Measurements from ENCODE around the gene STK39. TPM values are rescaled to one million over a fixed set of nuclear protein-coding genes. Genes with fewer than 3 reads are reported as not detected.
A peak's percentile ranks its signal among the peaks of the same experiment; 100 is the strongest.

The STK39 gene
- total and polyA plus RNA-seq, 11 donors: 13.1 to 40.1 (median 21.5) TPM

DNA sequence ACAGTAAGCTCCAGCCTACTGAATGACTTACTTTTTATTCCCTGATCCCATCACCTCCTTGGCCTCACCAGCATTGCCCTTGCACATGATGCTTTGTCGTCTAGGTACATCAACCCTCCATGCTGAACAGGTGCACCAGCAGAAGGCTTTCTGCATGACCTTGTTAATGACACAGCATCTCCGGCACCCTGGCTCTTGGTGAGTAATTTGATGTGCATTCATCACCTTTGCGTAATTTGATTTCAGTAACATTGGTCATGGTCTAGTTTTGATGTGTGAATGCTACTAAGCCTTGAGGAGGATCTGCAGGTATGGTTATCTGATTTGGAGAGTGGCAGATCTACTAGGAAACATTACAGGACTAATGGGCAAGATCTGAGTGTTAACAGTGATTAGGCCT lies 103.6 kb downstream of the STK39 start:
- Histone ChIP-seq H3K9me3 (no peaks in the 10 kb centered on the region), H3K4me1 (peaks cover 0 to 54% (median 31%) of the 10 kb centered on the region in 12 donors), H3K27me3 (no peaks in the 10 kb centered on the region), H3K27ac (no peak overlapping the region), H3K4me3 (no peak overlapping the region), H3K36me3 (no peaks in the 10 kb centered on the region)
- 95 to 99% (median 98%) methylated on average over 3 of the region's 3 CpGs for WGBS, 4 donors
- intact Hi-C loops (cut with DNase I): loop anchor here in 3 of 10 donors (10.0 kb wide), 4 partner anchors 51 to 191 kb away; partner anchors contain the start of gene STK39 (in 1 of the 3)
- ATAC-seq (peak in 1 of 4 donors; percentile 14), DNase-seq (no peak)
- TF ChIP-seq, protein P1, sequence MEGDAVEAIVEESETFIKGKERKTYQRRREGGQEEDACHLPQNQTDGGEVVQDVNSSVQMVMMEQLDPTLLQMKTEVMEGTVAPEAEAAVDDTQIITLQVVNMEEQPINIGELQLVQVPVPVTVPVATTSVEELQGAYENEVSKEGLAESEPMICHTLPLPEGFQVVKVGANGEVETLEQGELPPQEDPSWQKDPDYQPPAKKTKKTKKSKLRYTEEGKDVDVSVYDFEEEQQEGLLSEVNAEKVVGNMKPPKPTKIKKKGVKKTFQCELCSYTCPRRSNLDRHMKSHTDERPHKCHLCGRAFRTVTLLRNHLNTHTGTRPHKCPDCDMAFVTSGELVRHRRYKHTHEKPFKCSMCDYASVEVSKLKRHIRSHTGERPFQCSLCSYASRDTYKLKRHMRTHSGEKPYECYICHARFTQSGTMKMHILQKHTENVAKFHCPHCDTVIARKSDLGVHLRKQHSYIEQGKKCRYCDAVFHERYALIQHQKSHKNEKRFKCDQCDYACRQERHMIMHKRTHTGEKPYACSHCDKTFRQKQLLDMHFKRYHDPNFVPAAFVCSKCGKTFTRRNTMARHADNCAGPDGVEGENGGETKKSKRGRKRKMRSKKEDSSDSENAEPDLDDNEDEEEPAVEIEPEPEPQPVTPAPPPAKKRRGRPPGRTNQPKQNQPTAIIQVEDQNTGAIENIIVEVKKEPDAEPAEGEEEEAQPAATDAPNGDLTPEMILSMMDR (IDR thresholded peaks at IDR 0.05): no peak
- TF ChIP-seq POLR2A (IDR thresholded peaks at IDR 0.05): no peak

DNA sequence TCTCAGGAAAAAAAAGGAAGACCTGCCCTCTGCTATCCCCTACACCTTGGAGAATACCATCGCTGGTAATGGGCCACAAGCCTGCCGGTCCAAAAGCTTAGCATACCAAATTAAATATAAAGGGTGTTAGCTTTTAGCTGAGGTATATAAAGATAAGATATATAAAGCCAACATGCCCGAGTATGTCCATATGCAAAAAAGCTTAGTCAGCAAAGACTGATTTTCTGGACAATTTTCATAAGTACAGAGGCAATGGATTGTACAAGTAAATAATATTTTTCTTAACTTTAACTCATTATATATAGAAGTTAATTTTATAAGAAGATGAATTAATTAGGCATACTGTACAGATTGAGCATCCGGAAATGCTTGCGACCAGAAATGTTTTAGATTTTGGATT lies 106.5 kb downstream of the STK39 start:
- Histone ChIP-seq H3K4me3 (no peak overlapping the region), H3K27me3 (no peaks in the 10 kb centered on the region), H3K36me3 (no peaks in the 10 kb centered on the region), H3K4me1 (peaks cover 0 to 50% (median 22%) of the 10 kb centered on the region in 12 donors), H3K9me3 (no peaks in the 10 kb centered on the region), H3K27ac (no peak overlapping the region)
- no peak for ATAC-seq
- WGBS, 4 donors: 94 to 98% (median 95%) methylated on average over 5 of the region's 5 CpGs
- no peak for TF ChIP-seq POLR2A (IDR thresholded peaks at IDR 0.05)
- TF ChIP-seq, protein P1 (IDR thresholded peaks at IDR 0.05): no peak
- intact Hi-C loops (cut with DNase I): loop anchor here in 3 of 10 donors (10.0 kb wide), 4 partner anchors 54 to 194 kb away; partner anchors contain the start of gene STK39 (in 1 of the 3)
- no peak for DNase-seq

DNA sequence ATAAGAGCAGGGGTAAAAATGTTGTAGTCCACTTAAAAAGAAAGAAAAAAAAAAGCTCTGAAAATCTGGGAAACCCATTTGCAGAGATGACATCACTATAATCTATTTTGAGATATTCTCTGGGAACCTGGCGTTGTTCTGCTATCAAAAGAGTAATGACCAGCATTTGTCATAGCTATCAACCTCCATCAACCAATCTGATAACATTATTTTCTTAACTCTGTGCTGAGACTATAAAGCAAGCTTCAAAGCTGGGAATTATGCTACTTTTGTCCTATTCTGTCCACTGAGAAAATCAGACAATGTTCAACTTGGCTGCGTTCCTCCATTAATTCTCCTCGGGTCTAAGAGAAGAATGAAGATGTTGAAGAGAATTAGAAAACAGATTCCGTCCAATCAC lies 107.5 kb downstream of the STK39 start:
- H3K9me3 ChIP-seq: no peaks in the 10 kb centered on the region
- ATAC-seq (peak in 2 of 4 donors; percentile 21 to 66), DNase-seq (no peak)
- TF ChIP-seq, protein P1 (IDR thresholded peaks at IDR 0.05): no peak
- TF ChIP-seq POLR2A (IDR thresholded peaks at IDR 0.05): no peak
- peaks cover 0 to 8% (median 0%) of the 10 kb centered on the region in 9 donors for H3K36me3 ChIP-seq
- H3K27me3 ChIP-seq: no peaks in the 10 kb centered on the region
- WGBS, 4 donors: 32 to 48% (median 38%) methylated on average over 4 of the region's 4 CpGs
- H3K4me1 ChIP-seq: peaks cover 0 to 40% (median 14%) of the 10 kb centered on the region in 12 donors
- peak overlapping the region in 9 of 12 donors; percentile 25 to 60 (median 37) for H3K27ac ChIP-seq
- intact Hi-C loops (cut with DNase I): loop anchor here (5.0 to 10.0 kb wide), 6 partner anchors 55 to 195 kb away; partner anchors contain the start of gene STK39 (in 8 of the 10)
- no peak overlapping the region for H3K4me3 ChIP-seq

DNA sequence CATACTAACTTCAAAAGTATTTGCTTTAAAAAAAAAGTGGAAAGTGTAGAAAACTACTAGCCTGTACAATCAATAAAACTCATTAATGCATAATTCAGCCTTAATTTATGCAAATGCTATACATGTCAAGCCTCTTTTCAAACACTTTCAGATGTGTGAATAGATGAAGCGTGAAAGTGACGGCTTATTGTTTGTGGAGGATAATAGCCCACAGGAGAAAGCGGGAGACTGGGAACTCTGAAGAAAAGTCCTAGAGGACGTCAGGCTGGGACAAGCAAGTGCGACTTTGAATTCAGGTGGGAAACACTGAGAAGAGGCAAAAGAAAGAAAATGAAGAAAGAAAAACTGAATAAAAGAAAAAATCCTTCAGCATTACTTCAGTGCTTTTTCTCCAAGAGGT lies 108.5 kb downstream of the STK39 start:
- H3K36me3 ChIP-seq: peaks cover 0 to 14% (median 0%) of the 10 kb centered on the region in 9 donors
- DNase-seq (no peak), ATAC-seq (no peak)
- intact Hi-C loops (cut with DNase I): loop anchor here in 9 of 10 donors (5.0 to 10.0 kb wide), 4 partner anchors 106 to 196 kb away; partner anchors contain the start of gene STK39 (in 7 of the 9)
- WGBS, 4 donors: 92 to 95% (median 94%) methylated on average over 5 of the region's 5 CpGs
- H3K4me3 ChIP-seq: no peak overlapping the region
- peaks cover 0 to 38% (median 14%) of the 10 kb centered on the region in 12 donors for H3K4me1 ChIP-seq
- TF ChIP-seq POLR2A (IDR thresholded peaks at IDR 0.05): no peak
- TF ChIP-seq, protein P1 (IDR thresholded peaks at IDR 0.05): no peak
- peak overlapping the region in 7 of 12 donors; percentile 1 to 54 (median 31) for H3K27ac ChIP-seq
- H3K9me3 ChIP-seq: no peaks in the 10 kb centered on the region
- H3K27me3 ChIP-seq: no peaks in the 10 kb centered on the region

Measured in heart left ventricle (tissue), 16 donors.